ENCODE results near the gene PNLDC1.

DNA sequence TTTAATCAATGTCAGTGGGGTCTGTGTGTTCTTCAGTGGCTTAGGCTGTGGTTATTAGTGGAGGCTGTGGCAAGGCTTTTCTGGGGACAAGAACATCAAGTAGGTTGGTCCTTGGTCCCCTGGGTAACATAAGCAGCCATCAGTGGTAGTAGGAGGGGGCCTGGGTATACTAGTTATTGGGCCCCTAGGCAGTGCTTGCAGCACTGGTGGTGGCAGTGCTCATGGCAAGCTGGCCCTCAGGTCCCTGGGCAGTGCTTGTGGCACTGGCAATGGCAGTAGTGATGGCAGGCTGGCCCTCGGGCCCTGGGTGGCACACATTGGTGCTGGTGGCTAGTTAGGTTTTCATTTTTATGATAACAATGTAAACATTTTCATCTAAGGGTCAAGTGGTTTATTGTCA, 58.2 kb downstream of the PNLDC1 start:
- TF ChIP-seq, protein P1, sequence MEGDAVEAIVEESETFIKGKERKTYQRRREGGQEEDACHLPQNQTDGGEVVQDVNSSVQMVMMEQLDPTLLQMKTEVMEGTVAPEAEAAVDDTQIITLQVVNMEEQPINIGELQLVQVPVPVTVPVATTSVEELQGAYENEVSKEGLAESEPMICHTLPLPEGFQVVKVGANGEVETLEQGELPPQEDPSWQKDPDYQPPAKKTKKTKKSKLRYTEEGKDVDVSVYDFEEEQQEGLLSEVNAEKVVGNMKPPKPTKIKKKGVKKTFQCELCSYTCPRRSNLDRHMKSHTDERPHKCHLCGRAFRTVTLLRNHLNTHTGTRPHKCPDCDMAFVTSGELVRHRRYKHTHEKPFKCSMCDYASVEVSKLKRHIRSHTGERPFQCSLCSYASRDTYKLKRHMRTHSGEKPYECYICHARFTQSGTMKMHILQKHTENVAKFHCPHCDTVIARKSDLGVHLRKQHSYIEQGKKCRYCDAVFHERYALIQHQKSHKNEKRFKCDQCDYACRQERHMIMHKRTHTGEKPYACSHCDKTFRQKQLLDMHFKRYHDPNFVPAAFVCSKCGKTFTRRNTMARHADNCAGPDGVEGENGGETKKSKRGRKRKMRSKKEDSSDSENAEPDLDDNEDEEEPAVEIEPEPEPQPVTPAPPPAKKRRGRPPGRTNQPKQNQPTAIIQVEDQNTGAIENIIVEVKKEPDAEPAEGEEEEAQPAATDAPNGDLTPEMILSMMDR (conservative IDR thresholded peaks at IDR 0.05; ENCODE audit: low read depth, low read length) = no peak
- TF ChIP-seq, protein P2, sequence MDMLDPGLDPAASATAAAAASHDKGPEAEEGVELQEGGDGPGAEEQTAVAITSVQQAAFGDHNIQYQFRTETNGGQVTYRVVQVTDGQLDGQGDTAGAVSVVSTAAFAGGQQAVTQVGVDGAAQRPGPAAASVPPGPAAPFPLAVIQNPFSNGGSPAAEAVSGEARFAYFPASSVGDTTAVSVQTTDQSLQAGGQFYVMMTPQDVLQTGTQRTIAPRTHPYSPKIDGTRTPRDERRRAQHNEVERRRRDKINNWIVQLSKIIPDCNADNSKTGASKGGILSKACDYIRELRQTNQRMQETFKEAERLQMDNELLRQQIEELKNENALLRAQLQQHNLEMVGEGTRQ (IDR thresholded peaks at IDR 0.05; ENCODE audit: low read depth, low read length) = no peak
